HG02798 (cell line): Measurements from ENCODE around the gene LAMA5.

Experiments
- ATAC-seq: cut with Tn5 transposase; IDR thresholded peaks from one replicate; pipeline ENCODE4 v1.9.1; 2021; ENCODE audit warnings: mild to moderate bottlenecking; ENCODE audit not compliant: unreplicated experiment, poor library complexity

LAMA5 gene

DNA sequence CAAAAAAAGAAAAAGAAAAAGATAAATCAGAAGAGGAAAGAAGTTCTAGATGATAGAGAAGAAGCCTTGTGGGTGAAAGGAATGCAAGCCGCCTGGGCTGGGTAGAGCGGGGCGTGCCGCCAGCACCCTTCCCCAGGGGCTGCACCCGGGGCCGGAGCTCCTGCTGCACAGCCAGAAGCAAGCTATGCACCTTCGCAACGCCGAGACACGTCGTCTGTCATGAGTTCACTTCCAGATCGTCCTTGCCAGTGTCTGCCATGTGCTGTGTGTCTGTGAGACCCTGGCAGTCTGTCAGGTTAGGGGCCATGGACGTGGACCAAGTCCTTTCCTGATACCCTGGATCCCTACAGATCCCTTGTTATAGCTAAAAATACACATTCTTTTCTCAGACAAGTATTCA is 89.9 kb downstream of the LAMA5 start:
- ATAC-seq = no peak

DNA sequence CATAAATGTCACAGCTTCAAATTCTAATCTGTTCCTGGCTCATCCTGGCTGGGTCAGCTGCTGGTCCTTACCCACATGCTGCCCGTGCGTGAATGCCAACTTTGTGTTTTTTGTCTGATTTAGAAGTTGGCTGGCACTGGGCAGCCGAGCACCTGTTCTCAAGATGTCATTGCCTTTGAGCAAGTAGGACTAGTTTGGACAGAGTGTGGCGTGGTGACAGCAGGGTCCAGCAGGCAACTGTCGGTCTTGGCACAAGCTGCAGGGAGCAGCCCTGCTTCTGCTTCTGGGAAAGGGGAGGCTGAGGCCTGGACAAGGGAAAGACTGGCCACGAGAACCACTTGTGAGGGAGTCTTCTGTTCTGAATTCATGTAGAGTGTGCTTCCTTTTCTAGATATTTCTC is 90.7 kb downstream of the LAMA5 start:
- no peak for ATAC-seq

DNA sequence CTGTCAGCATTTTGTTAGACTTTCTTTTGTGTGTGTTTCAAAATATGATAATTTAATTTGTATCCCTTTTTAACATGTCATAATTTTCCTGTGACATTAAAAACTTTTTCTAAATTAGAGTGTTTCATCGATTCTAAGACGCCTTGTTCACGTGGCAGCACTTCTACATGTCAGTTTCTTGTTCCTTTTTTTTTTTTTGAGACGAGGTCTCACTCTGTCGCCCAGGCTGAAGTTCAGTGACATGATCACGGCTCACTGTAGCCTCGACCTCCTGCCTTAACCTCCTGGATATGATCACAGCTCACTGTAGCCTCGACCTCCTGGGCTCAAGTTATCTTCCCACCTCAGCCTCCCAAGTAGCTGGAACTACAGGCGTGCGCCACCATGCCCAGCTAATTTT is 91.9 kb downstream of the LAMA5 start:
- ATAC-seq = no peak

DNA sequence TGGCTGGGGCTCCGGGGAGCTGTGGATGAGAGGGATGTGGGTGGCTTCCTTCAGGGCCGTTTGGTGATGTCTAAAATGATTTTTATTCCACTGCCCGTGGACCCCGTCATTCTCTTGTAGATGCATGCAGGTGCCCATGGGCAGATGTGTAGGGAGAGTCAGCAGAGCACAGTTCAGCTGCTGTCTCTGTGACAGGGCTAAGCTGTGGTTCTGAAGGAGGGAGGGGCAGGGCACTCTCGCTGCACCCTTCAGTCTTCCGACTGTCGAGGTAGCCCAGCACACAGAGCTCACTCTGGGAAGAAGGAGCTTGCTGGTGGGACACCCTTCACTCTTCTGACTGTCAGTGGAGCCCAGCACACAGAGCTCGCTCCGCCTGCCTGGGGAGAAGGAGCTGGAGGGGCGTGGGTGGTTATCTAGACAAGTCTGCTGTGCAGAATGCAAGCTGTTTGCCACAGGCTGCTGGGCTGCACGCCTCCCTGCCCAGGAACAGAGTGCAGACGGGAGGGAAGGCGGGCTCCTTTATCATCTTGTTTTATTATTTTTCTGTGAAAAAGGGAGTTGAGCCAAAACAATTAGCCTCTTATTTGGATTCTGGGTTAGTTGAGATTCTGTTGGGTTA is 92.7 kb downstream of the LAMA5 start:
- no peak for ATAC-seq

DNA sequence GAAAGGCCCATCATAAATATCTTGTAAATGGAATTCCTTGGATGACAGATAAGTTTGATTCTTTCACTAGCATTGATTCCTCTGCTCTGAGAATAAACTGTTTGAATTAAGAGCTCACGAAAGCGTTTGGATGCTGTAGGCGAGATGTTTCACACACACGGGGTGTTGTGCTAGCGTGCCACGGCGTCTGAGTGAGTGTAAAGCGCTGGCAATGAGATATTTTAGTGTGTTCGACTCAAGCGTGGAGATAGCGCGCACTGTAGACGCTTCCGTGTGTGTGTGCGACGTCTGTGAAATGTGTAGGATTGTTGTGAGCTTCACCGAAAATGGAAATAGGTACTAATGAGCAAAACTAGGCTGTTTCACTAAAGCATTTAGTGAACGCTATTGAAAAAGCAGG is 93.7 kb downstream of the LAMA5 start:
- no peak for ATAC-seq

DNA sequence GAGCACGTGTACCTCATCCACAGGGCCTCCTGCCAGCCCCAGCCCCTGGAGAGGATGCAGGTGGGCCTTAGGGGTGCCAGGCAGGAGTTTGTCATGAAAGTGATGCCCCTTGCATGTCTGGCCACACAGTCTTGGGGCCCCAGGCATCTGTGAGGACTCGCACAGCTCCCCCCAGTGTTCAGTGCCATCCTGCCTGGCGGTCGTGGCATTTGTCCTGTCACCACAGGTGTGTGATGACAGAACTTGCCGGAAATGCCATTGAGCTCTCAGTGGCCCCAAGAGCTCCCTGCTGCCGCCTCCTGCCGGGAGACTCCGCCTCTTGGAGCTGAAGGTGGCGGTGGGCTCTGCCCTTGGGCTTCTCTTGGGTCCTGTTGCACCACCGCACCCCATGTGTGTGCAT is 94.9 kb downstream of the LAMA5 start:
- no peak for ATAC-seq

DNA sequence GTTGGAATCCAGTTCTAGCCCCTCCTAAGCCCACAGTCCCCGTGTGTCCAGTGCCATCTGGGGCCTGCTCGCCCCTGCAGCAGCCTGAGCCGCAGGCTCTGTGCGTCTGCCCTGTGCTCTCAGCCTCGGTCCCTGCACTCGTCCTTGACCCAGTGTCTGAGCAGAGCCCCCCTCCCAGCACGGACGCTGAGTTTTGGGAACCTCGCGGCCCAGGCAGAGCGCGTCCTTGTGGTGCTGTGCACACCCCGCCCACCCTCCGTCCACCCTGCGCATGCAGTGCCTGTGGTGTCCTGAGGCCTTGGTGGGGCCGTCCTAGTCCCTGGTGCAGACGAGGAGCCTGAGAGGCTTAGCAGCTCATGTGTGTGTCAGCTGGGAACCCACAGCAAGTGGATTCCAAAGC is 97.2 kb downstream of the LAMA5 start:
- ATAC-seq = no peak

DNA sequence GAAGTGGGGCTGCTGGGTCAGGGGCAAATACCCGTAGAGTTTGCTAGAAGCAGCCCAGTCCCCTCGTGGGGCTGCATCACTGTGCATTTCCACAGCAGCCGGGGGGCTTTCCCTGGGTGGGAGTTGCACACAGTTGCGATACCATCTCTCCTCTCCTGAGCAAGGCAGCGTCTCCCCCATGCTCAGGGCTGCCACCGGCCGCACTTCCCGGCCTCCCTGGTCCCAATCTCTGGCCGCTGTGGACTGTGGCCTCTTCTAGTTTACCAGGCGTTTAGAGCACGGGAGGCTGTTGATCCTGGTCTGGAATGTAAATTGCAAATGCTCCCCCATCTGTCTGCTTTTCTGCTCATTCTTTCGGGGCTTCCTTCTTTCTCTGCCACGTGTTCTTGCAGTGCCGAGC is 97.7 kb downstream of the LAMA5 start:
- no peak for ATAC-seq

DNA sequence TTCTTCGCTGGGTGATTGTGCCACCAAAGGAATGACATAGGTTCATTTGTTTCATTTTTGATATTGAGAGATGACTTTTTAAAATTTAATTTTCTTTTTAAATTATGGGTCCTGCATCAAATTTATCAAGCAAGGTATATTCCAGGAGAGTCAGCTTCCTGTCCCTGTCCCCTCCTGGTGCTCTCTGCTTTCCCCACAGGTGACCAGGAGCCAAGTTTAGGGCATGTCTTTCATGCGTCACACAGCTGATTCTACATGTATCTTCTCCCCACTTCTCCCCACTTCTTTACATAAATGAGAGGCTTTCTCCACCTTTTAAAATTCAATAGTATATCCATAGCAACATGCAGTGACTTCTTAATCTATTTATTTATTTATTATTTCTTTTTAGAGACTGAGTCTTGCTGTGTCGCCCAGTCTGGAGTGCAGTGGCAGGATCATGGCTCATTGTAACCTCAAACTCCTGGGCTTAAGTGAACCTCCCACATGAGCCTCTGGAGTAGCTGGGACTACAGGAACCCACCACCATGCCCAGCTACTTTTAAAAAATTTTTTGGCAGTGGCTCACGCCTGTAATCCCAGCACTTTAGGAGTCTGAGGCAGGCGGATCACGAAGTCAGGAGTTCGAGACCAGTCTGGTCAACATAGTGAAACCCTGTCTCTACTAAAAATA is 98.7 kb downstream of the LAMA5 start:
- no peak for ATAC-seq

DNA sequence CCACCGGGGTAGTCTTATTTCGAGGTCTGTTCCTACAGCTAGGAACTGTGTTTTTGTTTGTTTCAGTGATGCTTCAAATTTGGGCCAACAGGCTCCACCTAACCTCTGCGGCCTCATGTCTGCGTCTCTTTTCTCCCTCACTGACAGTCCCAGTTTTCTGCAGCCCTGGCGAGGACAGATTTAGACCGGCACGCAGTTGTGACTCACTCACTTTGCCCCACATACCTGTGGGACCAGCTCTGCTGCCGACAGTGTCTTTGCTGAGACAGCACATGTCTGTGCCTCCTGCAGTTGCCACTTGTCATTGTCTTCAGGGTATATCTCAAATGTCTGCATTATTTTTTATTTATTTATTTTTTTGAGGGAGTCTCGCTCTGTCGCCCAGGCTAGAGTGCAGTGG is 99.6 kb downstream of the LAMA5 start:
- no peak for ATAC-seq

DNA sequence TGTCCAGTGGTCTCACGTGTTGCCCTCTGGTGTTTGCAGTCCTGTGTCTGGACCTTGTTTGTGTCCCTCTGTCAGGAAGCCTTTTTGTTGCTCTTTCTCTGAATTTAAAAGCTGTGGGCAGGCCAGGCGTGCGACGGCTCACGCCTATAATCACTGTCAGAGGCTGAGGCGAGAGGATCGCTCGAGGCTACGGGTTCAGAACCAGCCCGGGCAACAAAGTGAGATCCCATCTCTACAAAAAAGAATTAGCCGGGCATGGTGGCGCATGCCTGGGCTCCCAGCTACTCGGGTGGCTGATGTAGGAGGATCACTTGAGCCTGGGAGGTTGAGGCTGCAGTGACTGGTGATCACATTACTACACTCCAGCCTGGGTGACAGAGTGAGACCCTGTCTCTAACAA is 100.3 kb downstream of the LAMA5 start:
- no peak for ATAC-seq

DNA sequence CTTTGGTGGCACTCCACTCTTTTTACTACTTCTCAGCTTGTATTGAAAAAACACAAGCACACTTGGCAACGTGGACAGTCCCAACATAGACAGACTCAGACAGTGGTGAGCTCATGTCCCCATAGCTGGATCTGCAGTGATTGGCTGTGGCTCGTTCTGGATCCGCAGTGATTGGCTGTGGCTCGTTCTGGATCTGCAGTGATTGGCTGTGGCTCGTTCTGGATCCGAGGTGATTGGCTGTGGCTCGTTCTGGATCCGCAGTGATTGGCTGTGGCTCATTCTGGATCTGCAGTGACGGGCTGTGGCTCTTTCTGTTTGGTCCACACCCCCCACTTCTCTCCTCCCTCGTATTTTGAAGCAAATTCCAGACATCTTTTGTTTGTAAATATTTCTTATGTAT is 100.8 kb downstream of the LAMA5 start:
- no peak for ATAC-seq

DNA sequence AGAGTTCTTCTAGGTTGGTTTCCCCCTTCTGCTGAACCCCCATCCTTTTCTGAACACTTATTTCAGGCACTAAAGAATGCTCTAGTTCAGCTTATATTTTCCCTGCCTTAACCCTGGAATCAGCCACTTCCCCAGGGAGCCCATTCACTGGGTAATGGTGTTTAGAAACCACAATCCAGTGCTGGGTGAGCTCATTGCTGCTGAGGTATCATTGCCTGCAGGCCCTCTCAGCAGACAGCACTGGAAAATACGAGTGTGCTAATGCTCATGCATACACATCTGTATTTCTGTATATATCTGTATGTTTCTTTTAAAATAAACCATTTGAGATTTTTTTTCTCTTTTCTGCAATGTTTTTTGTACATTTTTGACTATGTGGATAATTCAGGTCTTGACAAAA is 101.7 kb downstream of the LAMA5 start:
- ATAC-seq = no peak

DNA sequence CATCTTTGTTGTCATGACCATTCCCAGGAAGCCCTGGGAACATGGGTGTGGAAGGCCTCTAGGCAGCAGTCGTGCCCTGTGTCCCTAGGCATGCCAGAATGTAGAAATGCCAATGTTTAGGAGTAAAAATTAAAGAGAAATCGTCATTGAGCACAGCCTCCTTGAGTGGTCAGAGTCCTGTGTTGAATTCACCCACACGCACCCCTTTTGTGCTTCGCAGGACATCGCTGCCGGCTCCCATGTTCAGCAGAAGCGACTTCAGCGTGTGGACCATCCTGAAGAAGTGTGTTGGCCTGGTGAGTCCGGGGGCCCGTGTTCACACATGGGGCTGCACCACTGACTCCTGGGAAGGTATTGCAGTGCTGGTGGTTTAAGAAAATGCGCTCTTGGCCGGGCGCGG is 103.7 kb downstream of the LAMA5 start:
- ATAC-seq = no peak

DNA sequence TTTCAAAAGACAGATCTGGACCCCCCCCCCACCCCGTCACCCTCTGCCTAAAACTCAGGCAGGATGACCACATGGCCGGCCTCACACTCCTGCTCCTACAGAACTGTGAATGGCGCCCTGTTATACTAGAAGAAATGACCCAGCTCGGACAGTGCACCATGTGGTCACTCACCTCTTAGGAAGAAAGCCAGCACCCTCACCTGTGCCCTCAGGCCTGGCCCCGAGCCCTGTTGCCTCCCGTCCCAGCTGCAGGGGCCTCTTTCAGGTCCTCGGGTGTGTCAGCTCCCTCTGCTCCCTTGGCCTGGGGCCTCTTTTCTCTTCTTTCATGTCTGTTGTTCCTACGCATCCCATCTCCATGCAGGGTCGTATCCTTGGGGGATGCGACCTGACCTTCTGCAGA is 105.0 kb downstream of the LAMA5 start:
- no peak for ATAC-seq

DNA sequence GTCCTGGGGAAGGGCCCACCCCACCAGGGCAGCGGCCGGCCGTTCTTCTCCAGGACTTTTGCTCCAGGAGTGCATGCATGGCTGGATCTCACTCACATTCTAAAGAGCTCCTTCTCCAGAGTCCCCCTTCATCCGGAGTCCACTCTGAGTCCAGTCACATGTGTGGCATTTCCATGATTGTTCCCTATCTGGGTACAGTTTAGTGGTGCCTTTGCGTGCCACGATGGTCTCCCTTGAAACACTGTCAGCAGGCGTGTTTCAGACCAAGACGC is 107.9 kb downstream of the LAMA5 start:
- ATAC-seq = no peak
